GM18508 (cell line): ENCODE data around the gene PGS1.

ENCODE experiments used
- ATAC-seq: cut with Tn5 transposase; IDR thresholded peaks from one replicate; pipeline ENCODE4 v1.9.1; 2021; ENCODE audit warnings: moderate number of reproducible peaks; ENCODE audit not compliant: insufficient read depth, unreplicated experiment

PGS1 gene

GRCh38 chr17:78466786-78467715 lies 88.6 kb downstream of the PGS1 start:
- no peak for ATAC-seq

- no peak for ATAC-seq
These were observed 89.9 kb downstream of the PGS1 start for GRCh38 chr17:78468366-78468765.

GRCh38 chr17:78469443-78469842 lies 91.0 kb downstream of the PGS1 start:
- ATAC-seq = no peak

- no peak for ATAC-seq
These were observed 93.2 kb downstream of the PGS1 start for GRCh38 chr17:78471635-78472034.

- ATAC-seq = no peak
These were observed 93.8 kb downstream of the PGS1 start for GRCh38 chr17:78472035-78472905.

- ATAC-seq = no peak
These were observed 95.6 kb downstream of the PGS1 start for GRCh38 chr17:78473951-78474613.
